Islet of Langerhans (tissue), 1 donor: ENCODE data around the gene NCBP3.

Source experiments
- FAIRE-seq: peaks from one replicate; lab custom pipeline; 2011; peaks lifted over from hg19 to GRCh38; lab: Jason Lieb, UNC

Gene NCBP3

DNA sequence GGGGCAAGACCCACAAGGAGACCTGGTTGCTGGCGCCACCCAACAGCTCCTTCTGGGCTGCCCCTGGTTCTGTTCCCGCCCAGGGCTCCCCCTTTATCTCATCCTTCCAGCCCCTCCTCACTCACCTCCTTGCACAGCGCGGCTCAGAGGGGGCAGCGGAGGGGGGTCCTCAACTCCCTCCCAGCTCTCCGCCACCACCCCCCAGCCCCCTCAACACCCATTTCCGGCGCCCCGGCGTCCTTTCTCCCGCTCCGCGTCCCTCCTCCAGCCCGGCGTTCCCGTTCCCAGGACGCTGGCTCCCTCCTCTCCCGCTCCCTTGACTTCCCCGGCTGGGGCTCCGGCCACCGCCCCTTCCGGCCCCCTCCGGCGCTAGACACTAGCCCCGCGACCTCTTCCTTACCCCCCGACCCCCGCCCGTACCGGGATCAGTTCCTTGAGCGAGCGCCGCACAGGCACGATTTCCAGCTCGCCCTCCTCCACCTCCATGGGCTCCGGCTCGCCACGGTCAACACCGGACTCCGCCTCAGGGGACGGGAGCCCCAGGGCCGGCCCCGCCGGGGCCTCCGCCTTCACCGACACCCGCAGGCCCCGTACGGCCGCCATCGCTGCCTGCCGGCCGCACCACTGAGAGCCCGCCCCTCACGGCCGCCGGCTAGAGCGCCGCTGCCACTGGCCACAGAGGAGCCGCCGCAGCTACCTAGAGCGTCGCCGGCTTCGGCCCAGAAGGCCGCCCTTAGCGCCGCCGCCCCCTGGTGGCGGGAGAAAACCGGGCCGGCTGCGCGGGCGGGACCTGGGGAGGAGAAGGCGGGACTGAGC lies at the start of gene NCBP3:
NCBP3 (minus strand) TSS at position 626 of the 816 bp plus-strand sequence; CDS start at position 603, 23 bp downstream.
- FAIRE-seq = no peak

- FAIRE-seq = no peak
Observed at GRCh38 chr17:3895354-3895753, 49.3 kb upstream of the NCBP3 start.

- FAIRE-seq = no peak
Observed at GRCh38 chr17:3894911-3895343, 48.9 kb upstream of the NCBP3 start.

DNA sequence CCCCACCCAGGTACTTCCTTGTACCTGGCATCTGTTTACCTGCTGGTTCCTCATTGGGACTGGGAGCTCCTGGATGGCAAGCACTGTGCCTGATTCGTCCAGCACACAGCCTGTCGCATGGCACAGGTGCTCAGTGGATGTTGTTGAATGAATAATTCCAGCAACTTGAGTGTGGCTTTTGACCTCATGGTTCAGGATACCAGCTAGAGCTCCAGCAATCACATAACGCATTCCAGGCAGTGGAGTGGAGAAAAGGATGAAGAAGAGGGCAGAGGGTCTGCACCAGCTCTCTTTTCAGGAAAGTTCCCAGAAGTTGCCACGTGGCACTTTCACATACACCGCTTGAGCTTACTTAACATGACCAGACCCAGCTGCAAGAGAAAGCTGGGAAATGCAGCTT lies 48.1 kb upstream of the NCBP3 start:
- no peak for FAIRE-seq

DNA sequence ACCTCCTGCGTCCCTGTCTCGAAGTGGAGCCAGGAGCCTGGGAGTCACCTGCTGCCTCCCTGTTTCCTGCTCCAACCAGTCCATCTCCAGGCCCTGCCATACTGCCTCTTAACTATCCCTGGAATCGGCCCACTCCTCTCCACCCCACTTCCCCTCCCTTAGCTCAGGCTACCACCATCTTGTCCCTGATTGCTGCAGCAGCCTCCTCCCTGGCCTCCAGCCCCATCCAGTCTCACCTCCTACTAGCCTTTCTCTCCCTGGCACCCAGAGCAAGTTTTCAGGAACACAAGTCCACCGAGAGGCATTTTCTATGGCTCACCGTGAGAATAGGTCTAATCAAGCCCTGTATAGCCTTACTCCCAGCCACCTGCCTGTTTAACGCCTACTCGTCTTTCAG lies 47.7 kb upstream of the NCBP3 start:
- FAIRE-seq = no peak

- no peak for FAIRE-seq
Observed at GRCh38 chr17:3893003-3893719, 47.1 kb upstream of the NCBP3 start, which contains the start of gene CAMKK1. TSS of gene CAMKK1 (minus strand) at chr17:3893053. CDS start at chr17:3885687, 7,366 bp downstream.

DNA sequence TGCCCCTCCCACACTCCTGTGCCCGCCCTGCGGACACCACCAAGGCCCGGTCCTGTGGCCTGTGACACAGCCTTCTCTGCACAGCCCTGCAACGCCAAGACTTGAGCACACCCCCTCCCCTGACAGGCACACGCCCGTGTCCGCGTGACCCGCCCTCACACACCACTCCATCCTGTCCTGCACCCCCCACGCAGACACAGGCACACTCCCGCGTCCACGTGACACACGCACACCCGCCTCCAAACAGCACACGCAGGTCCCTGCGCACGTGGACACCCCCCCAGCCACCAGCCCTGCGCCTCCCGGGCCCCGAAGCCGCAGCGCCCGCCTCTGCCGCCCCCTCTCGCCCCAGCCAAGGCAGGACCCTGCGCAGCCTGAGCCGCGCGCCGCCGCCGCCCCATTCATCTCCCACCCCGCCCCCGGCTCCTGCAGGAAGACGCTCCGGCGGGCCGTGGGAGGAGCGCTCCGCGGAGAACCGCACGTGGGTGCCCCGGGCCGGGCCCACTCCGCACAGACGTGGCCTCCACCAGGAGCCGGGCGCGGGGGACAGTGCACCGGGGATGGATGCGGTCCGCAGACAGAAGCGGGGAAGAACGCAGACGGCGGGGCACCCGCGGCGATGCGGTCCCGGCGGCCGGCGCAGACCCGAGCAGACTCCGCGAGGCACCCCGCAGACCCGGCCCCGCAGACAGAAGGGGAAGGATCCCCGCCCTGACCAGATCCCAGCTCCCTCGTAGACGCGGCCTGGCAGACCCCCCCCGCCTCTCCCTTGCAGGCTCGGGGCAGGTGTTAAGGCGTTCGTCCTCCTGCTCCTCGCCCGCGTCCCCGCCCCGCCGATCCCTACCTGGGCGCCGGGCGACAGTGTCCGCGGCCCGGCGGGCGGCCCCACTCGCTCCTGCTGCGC lies 46.3 kb upstream of the NCBP3 start:
- FAIRE-seq = no peak

GRCh38 chr17:3891626-3892094 lies 45.6 kb upstream of the NCBP3 start:
- no peak for FAIRE-seq

DNA sequence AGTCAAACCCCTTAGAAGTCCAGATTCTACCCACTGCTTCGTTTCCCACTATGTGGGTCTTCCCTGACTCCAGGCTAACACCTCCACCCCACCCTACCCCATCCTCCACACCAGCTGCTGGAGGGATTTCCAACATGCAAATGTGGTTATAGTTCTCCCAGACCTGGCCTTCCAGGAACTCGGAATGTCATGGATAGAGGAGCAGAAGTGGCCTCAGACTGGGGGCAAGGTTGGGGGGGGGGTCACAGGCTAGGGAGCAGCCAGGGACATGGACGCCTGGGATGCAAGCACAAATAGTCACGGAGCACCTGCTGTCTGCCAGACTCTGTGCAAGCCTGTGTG lies 44.8 kb upstream of the NCBP3 start:
- no peak for FAIRE-seq

DNA sequence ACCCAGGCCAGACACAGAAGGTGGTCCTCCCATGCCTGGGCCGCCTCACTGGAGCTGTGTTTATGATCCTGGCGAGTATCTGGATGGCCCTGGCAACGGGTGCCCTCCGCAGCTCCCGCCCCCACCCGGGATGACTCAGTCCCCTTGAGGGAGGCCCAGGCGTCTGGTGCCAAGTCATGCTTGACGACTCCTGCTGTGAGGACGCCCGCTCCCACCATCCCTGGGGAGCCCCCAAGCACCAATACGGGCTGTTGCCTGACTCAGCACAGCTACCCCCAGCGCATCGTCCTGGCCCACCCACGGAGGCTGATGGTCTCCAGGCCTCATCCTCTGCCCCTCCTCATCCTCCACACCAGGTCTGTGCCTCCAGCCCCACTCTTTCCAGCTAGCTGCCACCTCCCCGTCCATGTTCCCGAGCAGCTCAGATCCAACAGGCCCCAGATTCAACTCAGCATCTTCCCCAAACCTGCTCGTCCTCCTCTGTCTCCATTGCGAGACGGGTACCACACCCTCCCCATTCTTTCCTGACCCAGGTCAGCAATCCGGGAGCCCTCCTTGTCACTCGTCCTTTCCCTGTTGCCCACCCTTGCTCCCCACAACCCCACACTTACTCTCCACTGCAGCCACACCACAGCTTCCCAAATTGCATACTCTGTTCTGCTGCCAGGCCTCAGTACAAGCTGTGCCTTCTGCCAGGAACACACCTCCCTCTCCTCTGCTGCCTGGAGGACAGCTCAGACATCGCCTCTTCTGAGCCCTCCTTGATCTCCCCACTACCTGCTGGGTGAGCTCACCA lies 44.2 kb upstream of the NCBP3 start:
- FAIRE-seq = no peak

GRCh38 chr17:3889325-3890012 lies 43.4 kb upstream of the NCBP3 start:
- FAIRE-seq = no peak

- FAIRE-seq = no peak
Observed at GRCh38 chr17:3888343-3889171, 42.5 kb upstream of the NCBP3 start.

- FAIRE-seq = no peak
Observed at GRCh38 chr17:3887804-3888203, 41.8 kb upstream of the NCBP3 start.

DNA sequence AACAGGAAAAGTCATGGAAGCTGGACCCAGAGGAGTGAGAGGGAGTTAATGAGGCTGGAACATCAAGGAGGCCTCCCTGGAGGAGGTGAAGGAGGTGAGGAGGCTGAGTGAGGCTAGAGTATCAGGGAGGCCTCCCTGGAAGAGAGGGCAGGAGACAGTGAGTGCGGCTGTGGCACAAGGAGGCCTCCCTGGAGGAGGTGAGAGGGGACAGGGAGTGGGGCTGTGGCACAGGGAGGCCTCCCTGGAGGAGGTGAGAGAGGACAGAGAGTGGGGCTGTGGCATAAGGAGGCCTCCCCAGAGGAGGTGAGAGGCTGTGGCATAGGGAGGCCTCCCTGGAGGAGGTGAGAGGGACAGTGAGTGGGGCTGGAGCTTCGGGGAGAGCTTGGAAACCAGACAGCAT lies 41.3 kb upstream of the NCBP3 start:
- FAIRE-seq = no peak

GRCh38 chr17:3886776-3887175 lies 40.7 kb upstream of the NCBP3 start:
- no peak for FAIRE-seq

DNA sequence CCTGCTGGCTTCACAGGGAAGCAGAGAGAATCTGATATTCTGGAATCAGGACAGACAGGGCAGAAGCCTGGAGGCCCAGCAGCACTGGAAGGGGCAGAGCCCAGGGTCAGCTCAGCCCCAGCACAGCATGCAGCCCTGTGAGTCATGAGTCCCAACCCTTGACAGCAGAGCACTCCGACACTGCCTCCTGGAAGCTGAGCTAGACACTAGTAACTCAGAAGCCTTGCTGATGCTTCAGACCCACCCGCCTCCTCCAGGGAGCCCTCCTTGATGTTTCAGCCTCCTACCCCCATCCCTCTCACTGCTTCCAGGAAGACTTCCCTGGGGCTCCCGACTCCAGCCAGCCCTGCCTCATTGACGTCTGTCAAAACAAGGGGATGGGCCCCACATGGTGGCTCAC lies 39.9 kb upstream of the NCBP3 start:
- FAIRE-seq = no peak

- no peak for FAIRE-seq
Observed at GRCh38 chr17:3885271-3885670, 39.2 kb upstream of the NCBP3 start.

DNA sequence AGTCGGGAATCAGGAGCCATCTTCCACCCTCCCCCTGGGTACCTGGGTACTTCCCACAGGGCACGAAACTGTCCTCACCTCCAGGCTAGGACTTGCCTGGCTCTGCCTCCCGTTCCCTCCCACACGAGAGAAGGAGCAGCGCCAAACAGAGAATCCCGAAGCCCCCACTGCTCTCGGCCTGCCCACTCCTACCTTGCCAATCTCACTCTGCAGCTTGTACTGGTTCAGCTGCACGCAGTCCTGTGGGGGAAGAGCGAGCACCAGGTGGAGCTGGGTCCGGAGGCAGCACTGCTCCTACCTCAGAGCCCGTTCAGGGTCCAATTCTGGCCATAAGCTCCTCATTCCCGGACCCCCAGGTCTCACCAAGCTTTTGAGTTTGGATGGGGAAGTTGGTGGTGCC lies 38.1 kb upstream of the NCBP3 start:
- FAIRE-seq = no peak

GRCh38 chr17:3882276-3882675 lies 36.2 kb upstream of the NCBP3 start:
- no peak for FAIRE-seq

GRCh38 chr17:3880983-3881382 lies 34.9 kb upstream of the NCBP3 start:
- no peak for FAIRE-seq
